NCI-H146 (cell line): ENCODE measurements around the gene KDM6A.
"Not testable (repeated sequence)": the region's sequence is repeated elsewhere in the genome, so short reads cannot be mapped to it uniquely, and the experiment has no call there.

ENCODE experiments used
- DNase-seq: peaks from one replicate; lab custom pipeline; 2025; lab: John Stamatoyannopoulos, UW

KDM6A gene

GRCh38 chrX:44931441-44931973, 58.5 kb downstream of the KDM6A start:
- DNase-seq = no peak

- no peak for DNase-seq
Observed at GRCh38 chrX:44935172-44935571, 62.2 kb downstream of the KDM6A start.

GRCh38 chrX:44935640-44936039, 62.7 kb downstream of the KDM6A start:
- DNase-seq = no peak

DNA sequence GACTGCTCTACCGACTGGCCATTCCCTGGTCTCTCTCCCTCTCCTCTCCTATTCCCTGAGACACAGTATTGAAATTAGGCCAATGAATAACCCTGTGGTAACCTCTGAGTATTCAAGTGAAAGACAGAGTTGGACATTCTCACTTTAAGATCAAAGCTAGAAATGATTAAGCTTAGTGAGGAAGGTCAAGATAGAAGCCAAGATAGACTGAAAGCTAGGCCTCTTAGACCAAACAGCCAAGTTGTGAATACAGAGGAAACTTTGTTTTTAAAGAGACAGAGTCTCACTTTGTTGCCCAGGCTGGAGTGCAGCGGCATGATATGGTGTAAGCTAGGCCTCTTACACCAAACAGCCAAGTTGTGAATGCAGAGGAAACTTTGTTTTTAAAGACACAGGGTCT, 64.6 kb downstream of the KDM6A start:
- DNase-seq = no peak

- DNase-seq = no peak
Observed at GRCh38 chrX:44938111-44938510, 65.1 kb downstream of the KDM6A start.

- DNase-seq = not testable (repeated sequence)
Observed at GRCh38 chrX:44940541-44940940, 67.6 kb downstream of the KDM6A start.

- no peak for DNase-seq
Observed at GRCh38 chrX:44943007-44943406, 70.0 kb downstream of the KDM6A start.

- no peak for DNase-seq
Observed at GRCh38 chrX:44944894-44945293, 71.9 kb downstream of the KDM6A start.

DNA sequence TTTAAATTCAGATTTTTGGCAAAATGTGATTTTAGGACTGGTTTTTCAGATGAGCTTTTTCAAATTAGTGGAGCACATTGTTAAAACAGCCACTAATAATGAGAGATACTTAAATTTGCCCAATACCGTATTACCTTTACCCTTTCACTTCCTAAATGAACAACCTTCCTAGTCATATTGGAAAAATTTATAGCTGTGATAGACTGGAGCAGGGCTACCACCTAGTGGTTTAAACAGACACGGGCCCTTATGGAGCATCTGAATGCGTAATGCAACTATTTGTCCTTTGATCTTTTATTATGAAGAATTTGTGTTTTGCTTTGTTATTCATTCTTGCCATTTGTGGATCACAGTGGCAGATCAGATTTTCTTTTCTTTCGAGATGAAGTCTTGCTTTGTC, 72.7 kb downstream of the KDM6A start:
- no peak for DNase-seq

DNA sequence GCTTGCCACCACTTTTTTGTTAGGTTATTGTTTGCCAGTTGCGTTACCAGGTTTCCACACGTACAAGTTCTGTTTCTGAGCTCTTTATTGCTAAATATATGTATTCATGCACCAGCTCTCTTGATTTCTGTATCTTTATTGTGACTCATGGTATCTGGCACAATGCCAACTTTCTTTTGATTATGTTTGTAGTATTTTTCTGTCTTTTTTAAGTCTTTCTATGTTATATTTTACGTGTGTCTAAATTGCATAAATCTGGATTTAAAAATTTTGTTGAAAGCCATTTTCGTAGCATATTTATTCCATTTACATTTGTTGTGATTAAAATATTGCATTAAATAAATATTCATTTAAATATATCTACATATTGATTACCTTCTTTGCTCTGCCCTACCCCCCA, 73.8 kb downstream of the KDM6A start:
- no peak for DNase-seq

DNA sequence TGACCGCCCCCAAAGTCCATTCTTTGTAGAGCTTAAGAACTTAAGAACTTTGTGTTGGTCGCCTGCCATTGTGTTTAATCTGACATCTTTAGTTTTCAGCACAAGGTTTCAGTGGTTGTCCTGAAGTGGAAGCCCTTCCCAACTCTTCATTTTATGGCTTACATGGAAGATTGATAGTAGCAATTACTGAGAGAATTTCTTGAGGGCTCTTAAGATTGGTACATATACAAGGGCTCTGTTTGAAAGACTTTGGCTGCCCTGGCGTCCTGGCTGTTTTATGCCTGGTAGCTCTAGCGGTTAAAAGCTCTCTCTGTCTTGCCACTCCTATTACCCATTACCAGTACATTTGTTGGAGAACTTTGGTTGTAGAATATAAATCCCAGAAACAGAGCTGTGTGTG, 75.0 kb downstream of the KDM6A start:
- no peak for DNase-seq

GRCh38 chrX:44948406-44948805, 75.4 kb downstream of the KDM6A start:
- no peak for DNase-seq

- no peak for DNase-seq
Observed at GRCh38 chrX:44949125-44949524, 76.1 kb downstream of the KDM6A start.

DNA sequence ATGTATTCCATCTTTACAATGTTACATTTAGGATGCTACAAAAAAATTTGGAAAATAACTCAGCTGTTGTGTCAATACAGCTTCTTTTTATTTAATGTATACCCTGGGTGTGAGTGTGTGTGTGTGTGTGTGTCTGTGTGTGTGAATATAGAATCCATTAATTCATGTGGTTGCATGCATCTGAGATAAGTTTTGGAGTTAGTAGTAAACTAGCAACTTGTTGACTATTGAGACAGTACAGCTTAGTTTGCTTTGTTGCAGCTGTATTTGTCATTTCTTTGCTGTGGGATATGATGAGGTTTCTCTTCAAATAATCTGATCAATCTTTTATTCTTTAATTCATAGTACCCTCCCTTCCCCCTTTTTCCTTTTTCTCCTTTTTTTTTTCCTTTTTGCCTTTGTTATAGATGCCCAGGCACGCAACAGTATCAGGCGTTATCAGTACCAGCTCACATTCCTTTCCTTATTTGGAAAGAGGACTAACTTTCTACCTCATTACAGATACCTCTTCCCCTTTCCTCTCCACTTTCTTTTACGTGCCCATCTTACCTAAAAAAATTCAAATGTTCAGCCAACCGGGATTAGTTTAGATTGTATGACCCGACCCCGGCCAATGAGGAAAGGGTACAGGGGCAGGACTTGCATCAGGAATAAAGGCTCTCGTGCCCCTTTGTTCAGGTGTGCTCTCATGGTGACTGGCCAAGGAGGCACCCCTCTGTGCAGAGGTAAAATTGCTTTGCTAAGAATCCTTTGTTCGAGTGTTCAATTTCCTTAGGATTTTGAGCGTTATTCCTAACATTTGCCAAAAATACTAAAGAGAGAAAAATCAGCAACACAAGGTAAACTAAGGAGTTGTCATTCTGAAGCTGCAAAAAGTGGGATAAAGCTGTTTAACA, 77.7 kb downstream of the KDM6A start:
- not testable (repeated sequence) for DNase-seq

GRCh38 chrX:44951572-44952067, 78.6 kb downstream of the KDM6A start:
- DNase-seq = no peak

DNA sequence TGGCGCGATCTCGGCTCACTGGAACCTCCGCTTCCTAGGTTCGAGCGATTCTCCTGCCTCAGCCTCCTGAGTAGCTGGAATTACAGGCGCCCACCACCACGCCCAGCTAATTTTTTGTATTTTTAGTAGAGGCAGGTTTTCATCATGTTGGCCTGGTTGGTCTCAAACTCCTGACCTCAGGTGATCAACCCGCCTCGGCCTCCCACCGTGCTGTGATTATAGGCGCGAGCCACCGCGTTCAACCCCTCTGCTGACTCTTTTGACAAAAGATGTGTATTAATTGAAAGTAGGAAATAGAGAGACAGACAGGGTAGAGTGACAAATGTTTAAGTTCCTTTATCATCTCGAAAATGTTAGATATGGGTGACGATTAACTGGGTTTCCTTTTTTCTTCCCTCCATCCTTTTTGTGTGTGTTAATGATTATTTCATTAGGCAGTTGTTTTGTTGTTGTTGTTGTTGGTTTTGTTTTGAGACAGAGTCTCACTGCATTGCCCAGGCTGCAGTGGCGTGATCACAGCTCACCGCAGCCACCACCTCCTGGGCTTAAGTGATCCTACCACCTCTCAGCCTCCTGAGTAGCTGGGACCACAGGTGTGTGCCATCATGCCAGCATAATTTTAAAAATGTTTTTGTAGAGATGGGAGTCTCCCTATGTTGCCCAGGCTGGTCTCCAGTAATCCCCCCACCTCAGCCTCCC, 79.5 kb downstream of the KDM6A start:
- no peak for DNase-seq

- no peak for DNase-seq
Observed at GRCh38 chrX:44953734-44954502, 80.9 kb downstream of the KDM6A start.

DNA sequence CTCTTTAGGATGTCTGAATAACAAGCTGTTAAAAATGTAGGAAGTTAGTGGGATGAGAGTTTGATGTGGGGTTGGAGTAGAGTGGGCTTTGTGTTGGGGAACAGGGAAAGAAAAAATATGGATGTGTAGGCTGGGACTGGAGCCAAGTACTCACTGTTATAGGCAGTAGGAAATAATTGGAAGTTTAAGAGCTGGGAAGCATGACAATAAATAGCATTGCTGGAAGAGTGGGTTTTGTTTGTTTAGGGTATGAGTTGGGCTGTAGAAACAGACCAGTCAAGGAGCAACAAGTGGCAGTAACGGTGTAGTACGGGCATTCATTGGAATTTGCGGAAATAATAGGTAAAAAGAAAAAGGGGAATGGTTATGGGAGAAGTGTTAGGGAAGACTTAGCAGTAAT, 81.6 kb downstream of the KDM6A start:
- no peak for DNase-seq

DNA sequence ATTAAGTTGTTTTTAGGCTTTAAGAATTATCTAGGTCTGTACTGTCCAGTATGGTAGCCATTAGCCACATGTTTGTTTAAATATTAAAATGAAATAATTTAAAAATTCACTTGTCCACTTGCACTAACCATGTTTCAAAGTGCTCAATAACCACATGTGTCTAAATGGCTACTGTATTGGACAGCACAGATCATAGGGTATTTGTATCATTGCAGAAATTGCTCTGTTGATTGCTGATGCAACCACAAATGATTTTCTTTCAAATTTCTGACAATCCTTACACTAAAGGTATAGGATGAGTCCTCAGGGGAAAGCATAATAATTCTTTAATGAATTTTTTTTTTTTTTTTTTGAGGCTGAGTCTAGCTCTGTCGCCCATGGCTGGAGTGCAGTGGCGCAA, 84.9 kb downstream of the KDM6A start:
- no peak for DNase-seq

- no peak for DNase-seq
Observed at GRCh38 chrX:44958480-44958879, 85.5 kb downstream of the KDM6A start.

DNA sequence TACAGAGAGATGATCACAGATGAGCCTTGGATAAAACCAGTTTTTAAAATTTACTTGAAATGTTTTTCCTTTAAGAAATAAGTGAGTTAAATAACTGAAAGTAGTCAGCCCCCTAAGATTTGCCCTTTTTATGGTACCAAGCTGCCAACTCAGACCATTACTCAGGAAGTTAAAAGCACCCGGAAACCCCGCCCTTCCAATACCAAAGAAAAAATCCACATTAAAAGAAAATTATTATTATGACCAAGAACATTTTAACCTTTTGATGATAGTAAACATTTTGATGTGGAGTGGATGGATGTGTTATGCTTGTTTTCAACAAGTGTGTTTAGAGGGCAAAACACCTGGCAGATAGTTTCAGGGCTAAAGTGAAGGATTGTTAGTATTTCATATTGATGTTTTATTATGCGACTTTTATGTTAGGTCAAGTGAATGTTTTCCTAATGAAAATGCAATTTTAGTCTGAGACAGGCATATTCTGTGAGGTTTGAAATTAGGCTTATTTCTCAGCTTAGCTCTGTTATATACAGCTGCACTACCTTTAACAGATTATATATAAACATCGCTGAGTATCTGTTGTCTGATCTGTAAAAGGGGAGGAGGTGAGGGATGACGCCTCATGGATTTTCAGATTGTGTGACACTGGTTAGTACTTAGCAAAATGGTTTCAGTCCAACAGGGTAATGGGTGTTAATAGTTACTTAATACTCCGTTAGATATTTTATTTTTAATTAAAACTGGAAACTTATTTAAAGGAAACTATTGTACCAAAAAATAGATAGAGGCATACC, 89.0 kb downstream of the KDM6A start:
- no peak for DNase-seq
